HG03521 (cell line): ENCODE data around the gene TBCC.

Experiments
- ATAC-seq: cut with Tn5 transposase; IDR thresholded peaks from one replicate; pipeline ENCODE4 v1.9.1; 2021; ENCODE audit warnings: mild to moderate bottlenecking, moderate library complexity; ENCODE audit not compliant: unreplicated experiment

TBCC gene

DNA sequence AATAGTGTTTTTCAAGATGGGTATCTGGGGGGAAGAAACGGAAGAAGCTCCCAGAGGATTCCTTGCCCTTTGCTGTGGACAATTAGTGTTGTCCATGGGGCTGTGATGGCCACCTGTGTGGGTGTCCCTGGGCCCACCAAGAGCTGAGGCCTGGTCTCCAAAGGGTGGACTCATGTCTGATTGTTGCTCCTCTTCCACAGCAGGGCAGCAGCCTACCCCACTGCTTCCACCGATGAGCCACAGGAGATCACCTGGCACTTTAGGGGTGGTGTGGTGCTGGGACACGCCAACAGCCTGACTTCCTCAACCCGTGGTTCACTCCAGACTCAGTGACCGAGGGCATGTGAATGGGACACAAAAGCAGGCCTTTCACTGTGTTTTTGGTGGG is 48.6 kb downstream of the TBCC start:
- ATAC-seq: no peak

DNA sequence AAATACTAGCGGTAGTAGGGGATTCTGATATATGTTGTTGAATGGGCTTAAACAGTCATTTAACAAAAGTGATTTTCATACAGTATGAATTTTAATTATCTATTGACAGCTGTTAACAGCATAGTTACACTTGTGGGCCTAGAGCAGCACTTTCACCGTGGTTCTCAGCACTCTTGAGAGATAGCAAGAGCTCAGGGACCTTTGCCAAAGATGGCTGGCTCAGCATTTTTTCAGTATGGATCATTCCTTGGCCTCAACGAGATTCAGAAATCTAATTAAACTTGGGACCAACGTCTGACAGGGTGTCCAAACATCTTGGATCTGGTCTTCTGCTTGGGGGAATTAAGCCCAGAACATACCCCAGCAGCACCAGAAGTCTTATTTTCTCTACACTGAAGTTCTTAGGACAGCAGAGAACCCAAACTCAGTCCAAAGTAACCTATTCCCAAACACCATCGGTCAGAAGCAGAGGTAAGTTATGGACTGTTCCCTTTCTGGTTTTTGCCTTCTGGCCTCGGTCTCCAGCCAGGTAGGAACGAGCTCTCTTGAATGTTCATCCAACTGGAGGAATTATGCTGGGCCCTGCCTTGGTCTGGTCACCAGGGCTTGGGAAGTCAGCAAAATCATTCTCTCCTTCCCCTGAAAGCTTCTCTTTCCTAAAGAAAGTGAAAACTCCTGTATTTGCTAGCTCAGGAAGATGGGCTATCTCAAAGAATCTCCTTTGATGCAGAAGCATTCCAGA is 49.2 kb downstream of the TBCC start:
- no peak for ATAC-seq

DNA sequence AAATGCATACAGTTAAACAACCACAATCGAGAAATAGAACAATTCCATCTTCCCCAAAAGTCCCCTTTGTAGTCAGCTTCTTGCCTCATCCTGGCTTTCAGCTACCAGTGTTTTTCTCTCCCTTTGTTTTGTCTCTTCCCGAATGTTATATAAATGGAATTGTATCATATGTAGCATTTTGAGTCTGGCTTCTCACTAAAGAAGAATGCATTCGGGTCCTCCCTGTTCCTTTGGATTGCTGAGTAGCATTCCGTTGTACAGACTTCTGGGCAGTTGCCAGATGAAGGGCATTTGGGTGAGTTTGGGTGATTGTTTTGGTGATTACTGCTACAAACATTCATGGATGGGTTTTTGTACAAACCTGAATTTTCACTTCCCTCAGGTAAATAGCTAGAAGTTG is 51.3 kb downstream of the TBCC start:
- ATAC-seq: no peak
